PC-3 (cell line): ENCODE data around the gene RALB.

Experiments used
- EZH2 ChIP-seq: fragments of 300-600 bp; sonication (generic); IDR thresholded peaks from one replicate; pipeline ENCODE4 v1.6.1; 2017; ENCODE audit warnings: antibody characterized with exemption, mild to moderate bottlenecking, low read length; ENCODE audit not compliant: unreplicated experiment
- TF ChIP-seq, protein P1 (sequence below): fragments of 300-600 bp; sonication (generic); conservative IDR thresholded peaks from 2 replicates; pipeline ENCODE4 v1.5.1; 2017; ENCODE audit warnings: antibody characterized with exemption, low read depth, mild to moderate bottlenecking, low read length

DNA sequence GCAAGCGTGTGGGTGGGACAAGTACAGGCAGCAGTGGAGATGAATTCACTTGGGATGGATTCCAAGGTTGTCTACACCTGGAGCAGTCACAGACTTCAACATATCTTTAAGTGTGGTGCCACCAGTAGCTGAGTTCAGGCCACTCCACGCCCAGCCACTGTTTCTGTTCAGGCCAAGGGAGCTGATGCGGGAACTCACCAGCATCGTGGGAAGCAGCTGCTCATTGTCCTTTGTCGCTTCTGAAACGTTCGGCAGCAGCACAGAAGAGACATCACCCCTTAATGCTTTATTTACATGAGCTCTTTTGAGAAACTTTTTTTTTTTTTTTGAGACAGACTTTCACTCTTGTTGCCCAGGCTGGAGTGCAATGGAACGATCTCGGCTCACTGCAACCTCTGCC is 73.4 kb downstream of the RALB start:
- TF ChIP-seq, protein P1, sequence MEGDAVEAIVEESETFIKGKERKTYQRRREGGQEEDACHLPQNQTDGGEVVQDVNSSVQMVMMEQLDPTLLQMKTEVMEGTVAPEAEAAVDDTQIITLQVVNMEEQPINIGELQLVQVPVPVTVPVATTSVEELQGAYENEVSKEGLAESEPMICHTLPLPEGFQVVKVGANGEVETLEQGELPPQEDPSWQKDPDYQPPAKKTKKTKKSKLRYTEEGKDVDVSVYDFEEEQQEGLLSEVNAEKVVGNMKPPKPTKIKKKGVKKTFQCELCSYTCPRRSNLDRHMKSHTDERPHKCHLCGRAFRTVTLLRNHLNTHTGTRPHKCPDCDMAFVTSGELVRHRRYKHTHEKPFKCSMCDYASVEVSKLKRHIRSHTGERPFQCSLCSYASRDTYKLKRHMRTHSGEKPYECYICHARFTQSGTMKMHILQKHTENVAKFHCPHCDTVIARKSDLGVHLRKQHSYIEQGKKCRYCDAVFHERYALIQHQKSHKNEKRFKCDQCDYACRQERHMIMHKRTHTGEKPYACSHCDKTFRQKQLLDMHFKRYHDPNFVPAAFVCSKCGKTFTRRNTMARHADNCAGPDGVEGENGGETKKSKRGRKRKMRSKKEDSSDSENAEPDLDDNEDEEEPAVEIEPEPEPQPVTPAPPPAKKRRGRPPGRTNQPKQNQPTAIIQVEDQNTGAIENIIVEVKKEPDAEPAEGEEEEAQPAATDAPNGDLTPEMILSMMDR = no peak
- TF ChIP-seq EZH2 = no peak
